T-helper 17 cell (primary cell): ENCODE data around the gene MAB21L3. TPM values are rescaled to one million over a fixed set of nuclear protein-coding genes. Genes with fewer than 3 reads are reported as not detected.

Experiments used
- ATAC-seq: fragments of 150-1000 bp; cut with Tn5 transposase; 2 replicates; pipeline ENCODE4 v1.10.0; 2021; ENCODE audit warnings: mild to moderate bottlenecking, moderate library complexity
- DNase-seq, 3 donors: peaks; one replicate each; pipeline versions ENCODE4 v3.0.0 to v3.0.0-alpha.2; 2020 to 2021
- H3K9me3 ChIP-seq: one replicate; pipeline ENCODE4 v1.7.0; 2013; ENCODE audit warnings: low read length, mild to moderate bottlenecking; ENCODE audit not compliant: control insufficient read depth, poor library complexity, severe bottlenecking
- H3K27ac Mint-ChIP-seq: one replicate; pipeline ENCODE4 v1.8.0; 2022; ENCODE audit warnings: mild to moderate bottlenecking, moderate library complexity, mixed read lengths
- H3K27me3 Mint-ChIP-seq: one replicate; pipeline ENCODE4 v1.8.0; 2022; ENCODE audit warnings: mixed read lengths
- H3K36me3 Mint-ChIP-seq: one replicate; pipeline ENCODE4 v1.8.0; 2022; ENCODE audit warnings: low read depth, mixed read lengths
- H3K4me1 Mint-ChIP-seq: one replicate; pipeline ENCODE4 v1.8.0; 2022; ENCODE audit warnings: mild to moderate bottlenecking, mixed read lengths
- H3K4me3 Mint-ChIP-seq: one replicate; pipeline ENCODE4 v1.8.0; 2022; ENCODE audit warnings: mild to moderate bottlenecking, moderate library complexity, mixed read lengths
- total RNA-seq, 4 donors: library from RNA in 2 of 4; stranded (reverse) in 2 of 4; gene quantifications; one replicate each; pipeline ENCODE4 v1.2.3 and lab custom pipeline; 2022 to 2026

MAB21L3 gene
- total RNA-seq, 2 donors from 2014 or later, result not detected

GRCh38 chr1:116095027-116095426, 16.2 kb upstream of the MAB21L3 start:
- ATAC-seq (no peak), DNase-seq (no peak)
- H3K27ac Mint-ChIP-seq, result no peak overlapping the region
- peaks cover 5% of the 10 kb centered on the region for H3K27me3 Mint-ChIP-seq
- peaks cover 10% of the 10 kb centered on the region for H3K9me3 ChIP-seq
- H3K4me1 Mint-ChIP-seq, result no peaks in the 10 kb centered on the region
- H3K36me3 Mint-ChIP-seq, result peaks cover 2% of the 10 kb centered on the region
- H3K4me3 Mint-ChIP-seq, result no peak overlapping the region

GRCh38 chr1:116096013-116096618, 15.1 kb upstream of the MAB21L3 start:
- peaks cover 2% of the 10 kb centered on the region for H3K36me3 Mint-ChIP-seq
- ATAC-seq (no peak), DNase-seq (no peak)
- no peak overlapping the region for H3K27ac Mint-ChIP-seq
- H3K27me3 Mint-ChIP-seq, result peaks cover 5% of the 10 kb centered on the region
- no peaks in the 10 kb centered on the region for H3K4me1 Mint-ChIP-seq
- H3K9me3 ChIP-seq, result peaks cover 7% of the 10 kb centered on the region
- H3K4me3 Mint-ChIP-seq, result no peak overlapping the region

GRCh38 chr1:116097626-116098025, 13.6 kb upstream of the MAB21L3 start:
- ATAC-seq (no peak), DNase-seq (no peak)
- H3K36me3 Mint-ChIP-seq, result peaks cover 2% of the 10 kb centered on the region
- peaks cover 10% of the 10 kb centered on the region for H3K27me3 Mint-ChIP-seq
- peaks cover 2% of the 10 kb centered on the region for H3K4me1 Mint-ChIP-seq
- H3K4me3 Mint-ChIP-seq, result no peak overlapping the region
- no peak overlapping the region for H3K27ac Mint-ChIP-seq
- peaks cover under 1% of the 10 kb centered on the region for H3K9me3 ChIP-seq

GRCh38 chr1:116099379-116099778, 11.8 kb upstream of the MAB21L3 start:
- Mint-ChIP-seq H3K4me3 (no peak overlapping the region), H3K4me1 (peaks cover 2% of the 10 kb centered on the region), H3K27ac (no peak overlapping the region), H3K36me3 (peaks cover 2% of the 10 kb centered on the region), H3K27me3 (peaks cover 18% of the 10 kb centered on the region)
- ATAC-seq (no peak), DNase-seq (no peak)
- no peaks in the 10 kb centered on the region for H3K9me3 ChIP-seq

DNA sequence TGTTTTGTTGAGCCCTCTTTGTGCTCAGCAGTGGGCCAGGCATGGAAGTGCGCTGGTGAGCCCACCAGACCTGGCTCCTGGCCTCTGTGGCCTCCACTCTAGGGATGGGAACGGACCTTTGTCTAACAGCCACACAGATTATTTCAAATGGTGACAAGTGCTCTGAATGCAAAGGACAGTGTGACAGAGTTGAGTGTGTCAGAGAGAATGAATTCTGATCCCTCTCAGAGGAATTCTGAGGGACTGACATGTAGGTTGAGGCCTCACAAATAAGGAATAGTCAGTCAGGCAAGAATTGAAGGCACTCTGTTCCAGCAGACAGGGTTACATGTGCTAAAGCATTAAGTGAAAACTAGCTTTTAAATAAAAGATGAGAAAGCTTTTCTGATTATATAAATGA, 11.3 kb upstream of the MAB21L3 start:
- H3K27ac Mint-ChIP-seq, result no peak overlapping the region
- peaks cover 2% of the 10 kb centered on the region for H3K4me1 Mint-ChIP-seq
- no peak overlapping the region for H3K4me3 Mint-ChIP-seq
- ATAC-seq (no peak), DNase-seq (no peak)
- H3K27me3 Mint-ChIP-seq, result peaks cover 18% of the 10 kb centered on the region
- H3K9me3 ChIP-seq, result no peaks in the 10 kb centered on the region
- peaks cover 2% of the 10 kb centered on the region for H3K36me3 Mint-ChIP-seq

GRCh38 chr1:116104667-116105066, 6.5 kb upstream of the MAB21L3 start:
- no peak for ATAC-seq
- Mint-ChIP-seq H3K27ac (no peak overlapping the region), H3K4me1 (peaks cover 2% of the 10 kb centered on the region), H3K36me3 (no peaks in the 10 kb centered on the region), H3K4me3 (no peak overlapping the region), H3K27me3 (peaks cover 38% of the 10 kb centered on the region)
- H3K9me3 ChIP-seq, result no peaks in the 10 kb centered on the region
- DNase-seq, result no peak

DNA sequence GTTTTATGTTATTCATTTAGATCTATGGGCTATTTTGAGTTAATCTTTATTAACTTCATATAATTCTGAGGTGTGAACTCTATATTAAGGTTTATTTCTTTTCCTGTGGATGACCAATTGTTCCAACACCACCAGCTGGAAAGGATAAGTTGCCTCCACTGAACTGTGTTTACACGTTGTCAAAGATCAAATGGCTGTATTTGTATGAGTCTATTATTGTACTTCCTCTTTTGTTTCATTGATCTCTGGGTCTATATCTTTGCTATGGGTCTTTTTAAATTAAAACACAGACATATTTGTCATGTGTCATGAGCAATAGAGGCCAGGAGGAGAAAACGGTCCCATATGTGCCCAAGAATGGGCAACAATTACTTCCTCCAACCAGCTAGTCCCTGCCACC, 5.2 kb upstream of the MAB21L3 start:
- Mint-ChIP-seq H3K36me3 (no peaks in the 10 kb centered on the region), H3K4me1 (peaks cover 3% of the 10 kb centered on the region), H3K4me3 (no peak overlapping the region), H3K27me3 (peaks cover 51% of the 10 kb centered on the region), H3K27ac (no peak overlapping the region)
- no peak for DNase-seq
- no peaks in the 10 kb centered on the region for H3K9me3 ChIP-seq
- no peak for ATAC-seq

DNA sequence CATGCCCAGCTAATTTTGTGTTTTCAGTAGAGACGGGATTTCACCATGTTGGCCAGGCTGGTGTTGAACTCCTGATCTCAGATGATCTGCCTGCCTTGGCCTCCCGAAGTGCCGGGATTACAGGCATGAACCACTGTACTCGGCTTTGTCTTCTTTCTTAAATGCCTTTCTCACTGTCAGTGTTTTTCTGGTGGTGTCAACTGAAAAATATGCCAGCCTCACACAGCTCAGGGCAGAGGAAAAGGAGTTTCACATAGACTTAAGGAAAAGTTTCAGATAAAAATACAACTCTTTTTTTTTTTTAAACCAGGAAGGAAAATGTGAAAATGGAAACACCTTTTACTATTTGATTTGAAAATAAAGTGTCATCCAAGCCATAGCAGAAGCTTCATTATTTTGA, 4.6 kb upstream of the MAB21L3 start:
- no peak for ATAC-seq
- no peaks in the 10 kb centered on the region for H3K9me3 ChIP-seq
- Mint-ChIP-seq H3K4me3 (no peak overlapping the region), H3K27ac (no peak overlapping the region), H3K4me1 (peaks cover 5% of the 10 kb centered on the region), H3K27me3 (peaks cover 57% of the 10 kb centered on the region), H3K36me3 (no peaks in the 10 kb centered on the region)
- no peak for DNase-seq

DNA sequence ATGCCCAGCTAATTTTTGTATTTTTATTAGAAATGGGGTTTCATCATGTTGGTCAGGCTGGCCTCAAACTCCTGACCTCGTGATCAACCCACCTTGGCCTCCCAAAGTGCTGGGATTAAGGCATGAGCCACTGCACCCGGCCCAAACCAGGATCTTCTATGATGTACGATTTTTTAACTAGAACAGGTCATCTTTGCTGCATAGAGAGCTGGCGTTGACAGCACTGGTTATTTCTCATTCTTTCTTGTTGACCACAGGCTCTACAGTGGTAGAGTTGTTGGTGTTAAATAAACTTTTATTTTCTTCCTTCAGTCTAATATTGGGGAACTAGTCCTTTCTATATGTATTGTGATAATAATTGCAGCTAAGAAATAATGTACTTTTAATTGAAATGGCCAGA, 3.8 kb upstream of the MAB21L3 start:
- no peak for ATAC-seq
- Mint-ChIP-seq H3K4me3 (no peak overlapping the region), H3K27me3 (peaks cover 60% of the 10 kb centered on the region), H3K27ac (no peak overlapping the region), H3K4me1 (peaks cover 5% of the 10 kb centered on the region), H3K36me3 (no peaks in the 10 kb centered on the region)
- DNase-seq, result no peak
- H3K9me3 ChIP-seq, result no peaks in the 10 kb centered on the region

- ATAC-seq (no peak), DNase-seq (no peak)
- no peak overlapping the region for H3K4me3 Mint-ChIP-seq
- H3K36me3 Mint-ChIP-seq, result no peaks in the 10 kb centered on the region
- H3K27me3 Mint-ChIP-seq, result peaks cover 51% of the 10 kb centered on the region
- H3K27ac Mint-ChIP-seq, result no peak overlapping the region
- H3K4me1 Mint-ChIP-seq, result peaks cover 3% of the 10 kb centered on the region
- no peaks in the 10 kb centered on the region for H3K9me3 ChIP-seq
Observed at GRCh38 chr1:116111524-116112021, 374 bp downstream of the MAB21L3 start.

GRCh38 chr1:116112388-116113140, 1.4 kb downstream of the MAB21L3 start:
- H3K27ac Mint-ChIP-seq, result no peak overlapping the region
- DNase-seq (no peak), ATAC-seq (no peak)
- peaks cover 49% of the 10 kb centered on the region for H3K27me3 Mint-ChIP-seq
- peaks cover 4% of the 10 kb centered on the region for H3K36me3 Mint-ChIP-seq
- H3K9me3 ChIP-seq, result no peaks in the 10 kb centered on the region
- no peak overlapping the region for H3K4me3 Mint-ChIP-seq
- H3K4me1 Mint-ChIP-seq, result peaks cover 3% of the 10 kb centered on the region

DNA sequence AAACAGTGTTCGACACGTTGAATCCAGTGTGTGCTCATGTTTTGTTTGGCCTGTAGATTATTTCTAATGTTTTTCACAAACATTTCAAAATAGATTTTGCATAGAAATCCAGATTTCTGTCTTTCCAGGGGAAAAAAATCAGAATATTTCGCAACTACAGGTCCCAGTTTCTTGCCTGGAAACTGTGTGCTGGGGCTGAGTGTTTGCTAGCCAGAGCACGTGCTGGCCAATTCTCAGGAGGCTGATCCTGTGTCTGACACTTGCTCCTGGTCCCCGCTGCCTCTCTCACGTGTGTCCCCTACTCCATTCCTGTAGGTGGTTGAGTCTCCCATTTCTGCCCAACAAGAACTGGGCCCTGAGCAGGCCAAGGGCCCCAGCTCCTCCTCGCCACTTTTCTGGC, 2.4 kb downstream of the MAB21L3 start:
- ATAC-seq (no peak), DNase-seq (no peak)
- Mint-ChIP-seq H3K27me3 (peaks cover 49% of the 10 kb centered on the region), H3K4me1 (peaks cover 3% of the 10 kb centered on the region), H3K36me3 (peaks cover 7% of the 10 kb centered on the region), H3K4me3 (no peak overlapping the region), H3K27ac (no peak overlapping the region)
- H3K9me3 ChIP-seq, result no peaks in the 10 kb centered on the region

DNA sequence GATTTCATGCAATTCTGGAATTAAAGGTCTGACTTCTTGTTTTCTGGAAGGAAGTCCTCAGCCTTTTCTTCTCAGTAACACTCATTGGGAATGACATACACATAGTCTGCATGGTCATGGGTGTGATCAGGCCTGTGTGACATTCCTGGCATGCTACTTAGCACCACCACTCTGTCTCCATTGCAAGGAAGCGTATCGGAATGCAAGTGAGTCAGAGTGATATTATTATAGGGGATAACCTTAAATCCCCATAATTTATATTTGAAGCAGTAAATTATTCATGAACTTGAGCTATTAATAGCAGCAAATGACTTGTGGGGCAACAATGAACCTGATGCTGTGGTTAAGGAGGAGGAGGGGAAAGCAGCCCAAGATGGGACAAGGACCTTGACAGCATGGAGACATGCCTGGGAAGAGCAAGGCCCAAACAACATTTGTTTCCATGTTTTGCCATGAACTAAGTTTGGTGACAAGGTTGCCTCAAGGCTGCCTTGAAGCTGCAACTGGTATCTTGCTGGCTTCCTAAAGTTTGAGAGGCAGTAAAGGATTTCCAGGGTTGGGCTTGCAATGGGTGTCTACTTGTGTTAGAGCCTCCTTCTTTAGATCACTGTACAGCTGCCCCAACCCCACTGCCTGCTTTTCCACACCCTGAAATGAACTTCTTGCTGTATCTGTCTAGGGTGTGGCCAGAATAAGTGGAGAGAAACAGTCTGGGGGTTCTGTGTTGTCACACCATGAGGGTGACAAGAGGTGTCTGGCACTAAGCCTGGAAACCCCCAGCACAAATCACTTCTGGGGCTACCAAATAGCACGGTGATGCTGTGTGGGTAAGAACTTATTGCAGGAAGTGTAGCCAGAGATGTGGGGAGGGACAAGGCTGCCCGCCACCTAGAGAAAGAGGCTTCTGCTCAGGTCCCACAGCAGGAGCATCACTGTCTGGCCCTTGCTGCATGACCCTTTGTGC, 4.6 kb downstream of the MAB21L3 start:
- no peak for ATAC-seq
- H3K4me1 Mint-ChIP-seq, result peaks cover 3% of the 10 kb centered on the region
- H3K9me3 ChIP-seq, result no peaks in the 10 kb centered on the region
- H3K4me3 Mint-ChIP-seq, result no peak overlapping the region
- H3K36me3 Mint-ChIP-seq, result peaks cover 9% of the 10 kb centered on the region
- no peak overlapping the region for H3K27ac Mint-ChIP-seq
- peaks cover 56% of the 10 kb centered on the region for H3K27me3 Mint-ChIP-seq
- no peak for DNase-seq
